Pons (tissue), 1 donor: ENCODE data around the gene CACNA1B.

Source experiments
- DNase-seq: peaks from one replicate; pipeline ENCODE4 v3.0.0-alpha.2; 2016; ENCODE audit warnings: low spot score

CACNA1B gene

DNA sequence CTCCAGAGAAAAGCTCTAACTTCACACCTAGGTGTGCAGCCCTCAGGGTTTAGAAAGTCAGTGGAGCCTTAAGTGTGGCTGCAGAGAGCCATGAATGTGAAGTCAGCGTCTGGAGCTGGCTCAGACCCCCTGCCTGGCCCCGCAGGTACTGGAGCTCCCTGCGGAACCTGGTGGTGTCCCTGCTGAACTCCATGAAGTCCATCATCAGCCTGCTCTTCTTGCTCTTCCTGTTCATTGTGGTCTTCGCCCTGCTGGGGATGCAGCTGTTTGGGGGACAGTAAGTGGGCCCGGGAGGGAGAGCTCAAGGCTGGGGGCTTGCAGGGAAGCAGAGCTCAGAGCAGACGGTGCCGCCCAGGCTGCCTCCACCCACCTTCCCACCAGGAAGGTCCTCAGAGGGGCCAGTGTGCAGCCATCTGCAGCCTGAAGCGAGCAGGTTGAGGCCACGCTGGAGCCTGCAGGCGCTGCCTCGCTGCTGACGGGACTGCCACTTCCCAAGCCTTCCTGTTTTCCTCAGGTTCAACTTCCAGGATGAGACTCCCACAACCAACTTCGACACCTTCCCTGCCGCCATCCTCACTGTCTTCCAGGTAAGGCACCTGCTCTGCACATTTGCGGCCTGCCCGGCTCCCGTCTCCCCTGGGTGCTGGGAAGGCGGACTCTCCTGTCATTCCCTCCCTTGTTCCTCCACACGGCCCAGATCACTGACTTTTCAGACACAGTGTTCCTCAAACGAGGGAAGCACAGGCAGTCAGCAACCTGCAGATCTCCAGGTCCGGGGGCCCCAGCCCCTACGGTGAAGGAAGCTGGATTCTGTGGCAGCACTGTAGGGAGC lies 108.9 kb downstream of the CACNA1B start:
- DNase-seq: no peak

- DNase-seq: no peak
Measured at GRCh38 chr9:137987244-137988030, 109.9 kb downstream of the CACNA1B start.

DNA sequence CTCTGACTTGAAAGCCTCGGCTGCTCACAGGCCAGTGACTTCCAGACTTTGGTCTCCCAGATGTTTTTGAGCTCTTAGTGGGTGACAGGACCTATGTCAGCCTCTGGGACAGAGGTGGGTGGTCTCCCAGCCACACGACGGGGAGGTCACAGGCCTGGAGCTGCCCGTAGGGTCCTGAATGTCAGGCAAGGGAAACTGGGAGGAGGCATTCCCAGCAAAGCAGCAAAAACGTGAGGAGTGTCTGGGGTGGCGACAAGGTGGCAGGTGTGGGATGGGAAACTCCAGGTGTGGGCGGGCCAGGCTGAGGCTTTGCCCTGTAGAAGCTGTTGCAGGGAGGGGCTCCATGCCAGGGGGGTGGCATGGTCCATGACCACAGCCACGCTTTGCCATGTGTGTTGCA lies 110.5 kb downstream of the CACNA1B start:
- DNase-seq: no peak

DNA sequence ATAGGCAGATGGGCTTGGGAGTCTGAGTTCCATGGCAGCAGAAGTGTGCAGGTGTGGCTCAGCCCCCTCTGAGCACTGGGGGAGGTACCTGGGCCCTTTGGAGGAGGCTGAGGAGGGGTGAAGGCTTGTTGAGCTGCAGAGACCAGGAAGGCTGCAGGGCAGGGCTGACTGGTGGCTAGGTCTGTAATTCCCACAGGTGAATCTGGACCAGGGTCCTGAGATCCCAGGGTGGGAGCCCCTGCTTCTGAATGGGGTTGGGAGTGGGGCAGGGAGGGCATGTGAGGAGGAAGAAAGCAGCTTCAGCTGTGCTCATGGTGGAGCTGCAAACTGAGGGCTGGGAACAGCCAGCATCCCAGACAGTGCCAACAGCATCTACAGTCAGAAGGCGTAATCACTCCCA lies 111.1 kb downstream of the CACNA1B start:
- no peak for DNase-seq

DNA sequence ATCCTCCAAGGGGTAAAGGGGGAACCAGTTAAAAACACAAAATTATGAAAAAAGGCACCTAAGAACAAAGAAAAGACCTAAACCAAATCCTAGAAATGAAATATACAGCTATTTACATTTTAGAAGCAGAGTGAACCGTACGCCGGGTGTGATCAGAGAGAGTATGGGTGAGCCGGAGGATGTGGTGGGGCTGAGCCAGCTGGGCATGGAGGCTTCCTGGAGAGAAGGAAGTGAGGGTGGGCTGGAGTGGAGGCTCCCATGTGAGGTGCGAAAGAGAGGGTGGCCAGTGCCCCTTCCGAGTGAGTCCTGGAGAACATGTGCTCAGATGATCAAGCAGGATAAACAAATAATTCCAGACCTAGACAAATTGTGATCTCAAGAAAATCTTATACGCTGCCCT lies 111.6 kb downstream of the CACNA1B start:
- DNase-seq: no peak

DNA sequence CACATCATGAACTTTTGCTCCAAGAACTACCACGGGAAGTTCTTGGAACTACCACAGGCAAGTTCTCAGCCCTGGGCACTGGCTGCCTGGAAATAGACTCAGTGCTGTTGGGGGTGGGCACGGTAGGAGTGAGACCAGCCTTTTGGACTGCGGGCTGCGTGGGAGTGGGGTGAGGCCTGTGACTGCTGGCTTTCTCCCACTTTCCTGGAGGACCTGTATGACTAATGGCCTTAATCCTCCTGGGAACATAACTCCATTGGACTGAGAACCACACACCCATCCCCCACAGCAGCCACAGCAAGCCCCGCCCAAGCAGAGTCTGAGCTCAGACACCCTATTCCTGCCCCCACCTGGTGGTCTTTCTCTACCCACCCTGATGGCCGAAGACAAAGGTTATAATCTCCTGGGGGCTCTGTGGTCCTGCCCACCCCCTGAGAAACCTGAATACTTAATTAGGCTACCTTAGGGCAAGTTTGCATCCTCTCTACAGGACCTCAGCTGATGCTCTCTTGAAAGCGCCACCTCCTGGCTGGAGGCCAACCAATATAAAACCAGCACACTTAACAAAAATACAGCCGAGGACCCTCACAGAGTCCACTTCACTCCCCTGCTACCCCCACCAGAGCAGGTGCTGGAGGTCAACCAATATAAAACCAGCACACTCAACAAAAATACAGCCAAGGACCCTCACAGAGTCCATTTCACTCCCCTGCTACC lies 112.6 kb downstream of the CACNA1B start:
- DNase-seq: no peak

DNA sequence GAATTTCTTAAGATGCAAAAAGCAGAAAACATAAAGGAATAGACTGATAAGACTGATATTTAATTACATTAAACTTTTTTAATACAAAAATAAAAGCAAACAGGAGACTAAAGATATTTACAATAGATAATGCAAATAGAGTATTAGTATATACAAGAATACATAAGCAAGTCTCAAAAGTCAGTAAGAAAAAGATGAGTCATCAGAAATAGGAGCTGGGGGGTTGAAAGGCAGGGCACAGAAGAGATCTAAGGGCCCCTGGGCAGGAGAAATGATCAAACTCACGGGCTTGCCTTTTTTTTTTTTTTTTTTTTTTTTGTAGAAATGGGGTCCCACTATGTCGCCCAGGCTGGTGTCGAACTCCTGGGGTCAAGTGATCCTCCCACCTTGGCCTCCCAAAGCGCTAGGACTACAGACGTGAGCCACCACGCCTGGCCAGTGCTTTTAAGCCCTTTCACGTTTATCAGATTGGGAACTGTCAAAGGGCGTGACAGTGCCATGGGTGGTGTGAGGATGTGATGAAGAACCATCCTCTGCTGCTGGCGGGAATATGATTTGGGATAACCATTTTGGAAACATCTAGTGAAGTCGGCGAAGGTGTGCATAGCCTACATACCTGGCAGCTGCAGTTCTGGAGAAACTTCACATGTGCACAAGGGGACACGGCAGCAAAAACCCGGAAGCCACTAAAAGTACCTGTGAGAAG lies 126.1 kb downstream of the CACNA1B start:
- DNase-seq: no peak

GRCh38 chr9:138006576-138007233 lies 129.1 kb downstream of the CACNA1B start:
- DNase-seq: no peak

DNA sequence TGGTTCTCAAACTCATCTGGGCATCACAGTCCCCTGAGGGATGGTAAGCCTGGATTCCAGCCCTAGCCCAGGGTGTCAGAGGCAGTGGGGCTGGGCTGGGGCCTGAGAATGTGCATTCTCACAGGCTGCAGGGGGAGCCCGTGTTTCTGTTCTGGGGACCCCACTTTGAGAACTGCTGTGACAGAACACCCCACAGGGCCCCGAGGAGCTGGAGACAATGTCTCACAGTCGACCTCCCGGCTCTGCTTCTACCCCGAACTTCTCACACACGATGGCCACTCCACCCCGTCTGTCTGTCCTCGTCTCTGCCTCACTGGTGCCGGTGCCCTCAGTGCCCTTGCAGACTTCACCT lies 130.0 kb downstream of the CACNA1B start:
- no peak for DNase-seq

GRCh38 chr9:138007918-138008841 lies 130.6 kb downstream of the CACNA1B start:
- no peak for DNase-seq

DNA sequence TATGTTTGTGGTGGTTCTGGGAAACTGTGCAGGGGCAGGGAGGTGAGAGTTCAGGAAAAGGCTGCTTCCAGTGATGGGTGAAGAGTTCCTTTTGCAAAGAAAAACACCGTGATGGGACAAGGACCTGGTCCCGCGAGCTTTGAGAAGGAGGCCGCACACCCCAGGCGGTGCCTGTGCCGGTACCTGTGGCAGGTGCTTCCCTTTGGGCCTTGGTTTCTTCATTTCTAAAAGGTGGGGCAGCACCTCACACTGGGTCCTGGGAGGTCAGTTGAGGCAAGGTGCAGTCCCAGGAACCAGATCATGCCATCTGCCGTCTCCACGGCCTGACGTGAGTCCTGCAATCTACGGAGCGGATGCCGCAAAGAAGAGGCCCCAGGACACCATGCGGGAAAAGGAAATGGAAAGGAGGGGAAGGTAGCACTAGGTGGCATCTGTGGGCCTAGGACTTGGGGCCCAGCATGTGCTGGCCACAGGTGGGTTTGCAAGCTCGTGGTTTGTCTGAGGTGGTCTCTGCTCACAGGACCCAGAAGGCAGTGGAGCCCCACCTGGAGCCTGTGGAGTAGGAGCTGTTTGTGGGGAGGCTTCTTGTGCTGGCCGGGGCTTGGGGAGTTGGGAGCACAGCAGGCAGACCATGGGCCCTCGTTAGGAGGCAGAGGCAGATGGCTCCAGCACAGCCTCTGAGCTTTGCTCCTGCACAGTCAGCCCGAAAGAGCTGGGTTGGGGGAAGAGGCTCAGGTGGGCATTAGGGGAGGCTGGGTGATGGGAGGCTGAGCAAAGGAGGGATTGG lies 131.6 kb downstream of the CACNA1B start:
- DNase-seq: no peak

DNA sequence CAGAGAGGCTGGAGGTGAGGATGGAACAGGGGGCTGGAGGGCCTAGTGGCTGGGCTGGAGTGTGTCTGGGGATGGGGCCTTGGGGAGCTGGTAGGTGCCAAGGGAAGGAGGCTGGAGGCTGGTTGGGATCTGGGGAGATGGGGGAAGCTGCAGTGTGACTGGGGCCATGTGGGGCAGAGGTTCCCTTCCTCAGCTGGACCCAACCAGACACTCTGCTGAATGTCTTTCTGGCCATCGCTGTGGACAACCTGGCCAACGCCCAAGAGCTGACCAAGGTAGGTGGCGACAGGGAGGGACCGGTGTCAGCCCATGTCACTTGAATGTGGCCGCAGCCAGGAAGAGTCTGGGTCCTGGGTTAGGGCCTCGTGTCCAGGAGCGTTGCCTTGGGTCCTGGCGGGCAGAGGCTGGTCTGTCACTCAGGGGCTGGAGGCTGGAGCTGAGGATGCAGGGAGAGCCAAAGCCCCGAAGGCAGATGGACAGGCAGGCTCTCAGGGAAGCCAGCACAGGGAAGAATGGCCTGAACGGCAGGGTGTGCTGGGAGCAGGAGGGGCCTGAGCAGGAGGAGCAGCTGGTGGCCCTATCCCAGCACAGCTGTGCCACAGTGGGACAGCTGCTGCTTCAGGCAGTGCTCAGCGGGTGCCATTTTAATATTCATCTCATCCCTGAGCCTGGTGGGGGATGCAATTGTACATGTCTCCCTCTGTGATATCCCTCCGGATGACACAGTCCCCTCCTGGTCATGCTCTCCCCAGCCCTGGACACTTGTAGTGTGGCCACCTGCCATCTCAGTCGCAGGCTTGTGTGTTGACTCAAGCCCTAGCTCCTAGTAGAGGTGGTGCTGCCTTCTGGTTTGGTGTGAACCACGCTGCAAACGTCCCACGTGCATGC lies 132.5 kb downstream of the CACNA1B start:
- DNase-seq: no peak

GRCh38 chr9:138010861-138011260 lies 133.3 kb downstream of the CACNA1B start:
- DNase-seq: no peak

DNA sequence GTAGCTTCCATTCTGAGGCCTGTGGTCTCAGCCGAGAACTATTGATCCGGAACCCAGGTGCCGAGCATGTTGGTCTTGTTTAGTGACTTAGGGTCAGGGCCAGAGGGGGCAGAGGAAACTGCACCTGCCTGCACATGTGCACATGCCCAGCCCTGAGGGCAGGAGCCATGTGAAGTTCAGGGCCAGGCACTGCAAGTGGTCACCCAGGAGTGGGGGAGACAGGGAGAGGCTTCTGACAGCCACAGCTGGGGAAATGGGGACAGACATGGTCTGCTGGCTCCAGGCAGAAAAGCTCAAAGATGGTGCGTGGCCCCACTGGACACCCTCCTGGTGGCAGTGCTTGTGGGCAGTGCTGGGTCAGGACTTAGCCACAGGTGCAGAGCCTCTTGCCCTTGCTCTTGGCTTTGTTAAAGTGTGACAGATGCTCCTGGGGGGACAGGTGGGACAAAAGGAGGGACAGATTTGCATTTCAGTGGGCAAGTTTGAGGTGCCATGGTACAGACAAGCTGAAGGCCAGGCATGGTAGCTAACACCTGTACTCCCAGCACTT lies 134.4 kb downstream of the CACNA1B start:
- no peak for DNase-seq

DNA sequence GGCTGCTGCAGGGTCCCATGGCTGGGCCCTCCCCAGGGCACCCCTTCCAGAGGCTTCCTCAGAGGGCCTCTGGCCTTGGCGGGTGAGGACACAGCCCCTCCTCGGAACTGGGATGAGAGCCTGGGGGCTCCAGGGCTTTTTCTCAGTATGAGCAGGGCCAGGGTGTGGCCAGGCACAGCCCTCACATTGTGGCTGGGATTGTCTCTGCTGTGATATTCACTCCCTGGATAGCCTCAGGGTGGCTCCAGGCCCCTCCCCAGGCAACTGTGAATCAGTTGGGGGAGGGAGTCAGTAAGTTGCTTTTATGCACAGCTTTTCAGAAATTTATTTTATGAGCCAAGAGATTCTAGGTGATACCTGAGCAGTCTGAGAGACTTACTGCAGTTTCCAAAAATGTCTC lies 135.7 kb downstream of the CACNA1B start:
- no peak for DNase-seq

GRCh38 chr9:138013836-138014562 lies 136.4 kb downstream of the CACNA1B start:
- DNase-seq: no peak

DNA sequence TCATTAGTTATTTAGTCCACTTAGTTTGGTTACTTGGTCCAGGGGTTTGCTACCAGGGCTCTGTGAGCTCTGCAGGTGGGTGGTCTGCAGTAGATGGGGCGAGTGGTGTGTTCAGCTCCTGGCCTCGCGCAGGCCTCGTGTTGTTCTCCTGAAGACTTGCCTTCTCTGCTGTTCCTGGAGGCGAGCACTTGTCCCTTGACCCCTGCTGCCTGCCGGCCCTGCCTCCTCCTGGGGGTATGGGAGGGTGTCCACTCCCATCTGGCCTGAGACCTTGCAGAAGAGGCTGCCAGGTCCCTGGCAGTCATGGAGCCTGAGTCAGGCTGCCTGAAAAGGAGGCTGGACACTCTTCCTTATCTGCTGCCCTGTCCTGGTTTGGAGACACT lies 137.0 kb downstream of the CACNA1B start:
- DNase-seq: no peak
